Fibroblast of the aortic adventitia (primary cell): ENCODE results near the gene MAN1C1. TPM values are rescaled to one million over a fixed set of nuclear protein-coding genes. Genes with fewer than 3 reads are reported as not detected.

ENCODE experiments used
- DNase-seq: peaks from one replicate; pipeline ENCODE4 v3.0.0-alpha.2; 2010; ENCODE audit warnings: low read depth
- H3K4me3 ChIP-seq: 2 replicates; pipeline ENCODE4 v1.5.1; 2011; ENCODE audit warnings: low read depth, mild to moderate bottlenecking, control low read depth, low read length, moderate library complexity
- total RNA-seq: library from RNA; depleted of rRNA; stranded (reverse); fragments of >200 nt; gene quantifications from 2 replicates; pipeline ENCODE4 v1.2.3, GENCODE V29; 2012; ENCODE audit warnings: low replicate concordance
- TF ChIP-seq, protein P1 (sequence below): IDR thresholded peaks from 2 replicates; pipeline ENCODE4 v1.5.1; 2011; ENCODE audit warnings: mild to moderate bottlenecking, low read length, control low read depth, inconsistent platforms; ENCODE audit not compliant: insufficient read depth

Gene MAN1C1
- total RNA-seq, 1 donor = 6.6 TPM

DNA sequence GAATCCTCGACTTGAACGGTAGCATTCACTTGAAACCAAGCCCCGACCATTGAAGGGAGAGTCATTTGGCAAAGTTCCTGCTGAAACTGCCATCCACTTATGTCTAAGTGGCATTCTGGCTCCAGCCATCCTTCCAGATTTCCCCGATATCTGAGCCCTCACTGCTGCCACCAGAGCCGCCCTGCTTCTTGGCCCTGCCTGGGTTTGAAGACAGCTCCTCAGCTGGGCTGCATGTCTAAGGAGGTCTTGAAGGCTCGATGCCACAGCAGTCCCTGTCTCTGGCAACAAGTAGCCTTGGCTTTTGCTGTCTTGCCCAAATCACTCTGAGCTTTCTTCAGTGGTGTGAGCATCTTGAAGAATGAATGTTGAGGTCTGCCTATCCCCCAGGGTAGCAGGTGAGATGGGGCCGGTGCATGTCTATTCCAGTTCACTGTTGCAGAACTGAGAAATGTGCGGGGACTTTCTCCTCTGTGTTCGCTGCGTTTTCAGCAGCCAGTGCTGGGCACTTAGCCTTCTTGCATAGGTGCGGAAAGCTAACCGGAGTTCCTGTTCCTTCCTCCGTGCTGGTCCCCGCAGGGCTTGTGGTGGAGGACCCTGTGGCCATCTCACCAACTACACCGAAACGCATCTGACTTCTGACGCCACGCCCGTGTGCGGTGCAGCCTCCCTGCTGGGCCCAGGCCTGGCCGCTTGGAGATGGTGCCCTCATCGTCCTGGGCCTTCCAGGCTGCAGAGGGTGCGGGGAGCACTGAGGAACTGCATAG is 29.2 kb downstream of the MAN1C1 start:
- H3K4me3 ChIP-seq = no peak overlapping the region
- TF ChIP-seq, protein P1, sequence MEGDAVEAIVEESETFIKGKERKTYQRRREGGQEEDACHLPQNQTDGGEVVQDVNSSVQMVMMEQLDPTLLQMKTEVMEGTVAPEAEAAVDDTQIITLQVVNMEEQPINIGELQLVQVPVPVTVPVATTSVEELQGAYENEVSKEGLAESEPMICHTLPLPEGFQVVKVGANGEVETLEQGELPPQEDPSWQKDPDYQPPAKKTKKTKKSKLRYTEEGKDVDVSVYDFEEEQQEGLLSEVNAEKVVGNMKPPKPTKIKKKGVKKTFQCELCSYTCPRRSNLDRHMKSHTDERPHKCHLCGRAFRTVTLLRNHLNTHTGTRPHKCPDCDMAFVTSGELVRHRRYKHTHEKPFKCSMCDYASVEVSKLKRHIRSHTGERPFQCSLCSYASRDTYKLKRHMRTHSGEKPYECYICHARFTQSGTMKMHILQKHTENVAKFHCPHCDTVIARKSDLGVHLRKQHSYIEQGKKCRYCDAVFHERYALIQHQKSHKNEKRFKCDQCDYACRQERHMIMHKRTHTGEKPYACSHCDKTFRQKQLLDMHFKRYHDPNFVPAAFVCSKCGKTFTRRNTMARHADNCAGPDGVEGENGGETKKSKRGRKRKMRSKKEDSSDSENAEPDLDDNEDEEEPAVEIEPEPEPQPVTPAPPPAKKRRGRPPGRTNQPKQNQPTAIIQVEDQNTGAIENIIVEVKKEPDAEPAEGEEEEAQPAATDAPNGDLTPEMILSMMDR = no peak
- no peak for DNase-seq

DNA sequence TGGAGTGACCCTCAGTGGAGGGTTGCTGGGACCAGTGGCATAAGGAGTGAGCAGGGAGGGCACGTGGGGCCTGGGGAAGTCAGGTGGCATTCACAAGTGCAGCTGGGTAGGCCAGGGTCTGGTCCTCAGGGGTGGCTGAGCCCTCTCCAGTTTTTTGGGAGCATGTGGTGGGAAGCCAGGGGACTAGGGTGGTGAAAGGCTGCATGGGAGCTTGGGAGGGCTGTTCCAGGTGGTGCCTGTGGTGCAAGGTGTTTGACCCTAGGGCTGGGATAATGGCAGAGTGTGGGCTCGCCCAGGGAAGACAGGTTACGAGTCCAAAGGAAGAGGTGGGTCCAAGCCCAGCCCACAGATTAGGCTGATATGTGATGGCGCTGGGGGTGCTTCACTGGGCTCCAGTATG is 30.5 kb downstream of the MAN1C1 start:
- no peak for DNase-seq
- TF ChIP-seq, protein P1 = no peak
- H3K4me3 ChIP-seq = no peak overlapping the region

DNA sequence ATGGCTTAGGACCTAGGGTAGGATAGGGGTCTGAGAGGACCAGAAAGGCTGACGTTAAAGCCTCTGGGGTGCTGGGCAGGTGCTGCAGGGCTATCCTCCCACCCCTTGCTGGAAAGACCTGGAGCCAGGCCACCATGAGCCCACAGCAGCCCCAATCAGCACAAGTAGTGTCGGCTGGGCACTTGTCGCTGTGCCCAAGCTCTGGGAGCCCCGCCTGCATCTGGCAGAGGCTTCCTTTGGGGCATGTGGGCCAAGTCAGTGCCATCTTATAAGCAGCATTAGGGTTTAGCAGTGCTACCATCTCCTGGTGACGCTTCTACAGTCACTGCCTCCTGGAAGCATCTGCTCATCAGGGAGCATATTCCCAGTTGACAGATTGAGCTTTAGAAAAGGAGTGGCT is 31.3 kb downstream of the MAN1C1 start:
- TF ChIP-seq, protein P1 = no peak
- DNase-seq = no peak
- no peak overlapping the region for H3K4me3 ChIP-seq

DNA sequence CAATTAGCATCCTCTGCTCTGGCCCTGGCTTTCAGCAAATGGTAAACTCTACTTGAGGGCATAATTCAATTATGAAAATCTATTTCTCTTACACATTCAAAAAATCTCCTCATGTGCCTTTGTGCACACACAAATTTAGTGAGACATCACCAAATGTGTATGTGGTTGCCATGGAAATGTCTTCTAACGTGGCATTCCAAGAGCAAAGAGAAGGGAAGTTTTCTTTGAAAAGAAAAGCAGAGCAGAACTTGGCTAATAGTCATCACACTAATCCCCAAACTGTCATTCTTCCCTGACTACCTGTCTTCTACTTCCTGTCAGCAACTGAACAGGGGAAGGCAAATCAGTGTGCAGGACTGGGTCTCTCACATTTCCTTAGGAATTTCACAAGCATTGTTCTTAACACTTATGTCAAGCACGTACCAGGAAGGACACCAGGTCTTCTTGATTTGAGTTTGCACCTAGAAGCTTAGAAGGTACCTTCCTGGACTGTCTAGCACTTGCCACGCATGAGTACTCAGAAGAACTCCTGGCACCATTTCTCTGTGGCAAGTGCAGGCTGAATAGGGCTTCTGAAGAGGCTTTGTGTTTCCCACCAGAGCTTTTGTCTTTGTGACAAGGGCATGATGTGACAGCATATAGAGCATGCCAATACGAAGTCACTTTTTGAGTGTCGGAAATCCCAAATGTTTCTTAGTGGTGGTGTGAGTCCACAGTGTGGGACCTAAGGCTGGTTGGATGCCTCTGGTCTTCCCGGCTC is 32.3 kb downstream of the MAN1C1 start:
- TF ChIP-seq, protein P1 = no peak

DNA sequence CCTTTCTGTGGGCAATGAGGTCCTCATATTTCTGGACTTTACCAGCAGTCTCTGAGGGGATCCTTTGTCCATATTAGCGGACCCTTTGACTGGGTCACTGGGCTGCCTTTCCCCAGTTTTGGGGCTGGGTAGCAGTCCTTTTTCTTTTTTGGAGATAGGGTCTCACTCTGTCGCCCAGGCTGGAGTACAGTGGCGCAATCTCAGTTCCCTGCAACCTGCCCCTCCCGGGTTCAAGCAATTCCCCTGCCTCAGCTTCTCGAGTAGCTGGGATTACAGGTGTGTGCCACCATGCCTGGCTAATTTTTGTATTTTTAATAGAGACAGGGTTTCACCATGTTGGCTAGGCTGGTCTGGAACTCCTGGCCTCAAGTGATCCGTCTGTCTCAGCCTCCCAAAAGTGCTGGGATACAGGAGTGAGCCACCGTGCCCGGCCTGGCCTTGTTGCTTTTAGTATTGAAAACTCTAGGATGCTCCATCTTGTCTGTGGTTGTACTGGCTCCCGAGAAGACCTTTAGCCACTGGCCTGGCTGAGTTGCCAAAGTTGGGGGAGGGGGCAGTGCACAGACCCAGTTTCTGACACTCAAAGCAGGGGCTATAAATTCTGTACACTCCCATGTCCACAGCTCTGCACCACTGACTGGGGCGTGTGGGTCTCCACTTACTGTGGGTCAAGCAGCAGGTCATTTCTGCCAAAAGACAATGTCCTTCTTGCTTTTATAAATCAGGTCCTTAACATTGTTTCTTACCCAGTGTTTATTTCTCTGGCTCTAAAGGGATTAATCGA is 33.1 kb downstream of the MAN1C1 start:
- H3K4me3 ChIP-seq = no peak overlapping the region
- no peak for DNase-seq
- TF ChIP-seq, protein P1 = no peak

More for the DNA sequence above, 32.3 kb downstream of the MAN1C1 start:
- no peak for DNase-seq
- no peak overlapping the region for H3K4me3 ChIP-seq

DNA sequence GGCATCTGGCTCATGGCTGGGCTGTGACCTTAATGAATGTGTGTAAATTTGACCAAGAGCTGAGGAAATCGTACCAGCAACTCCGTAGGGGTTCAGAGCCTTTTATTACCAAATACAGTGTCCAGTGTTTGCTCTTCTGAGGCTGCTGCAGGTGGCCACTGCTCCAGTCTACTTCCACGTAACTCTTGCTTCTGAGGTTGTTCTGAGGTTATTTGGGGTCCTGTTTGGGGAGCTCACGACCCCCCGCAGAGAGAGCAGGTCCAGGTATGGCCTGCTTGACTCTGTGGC is 33.6 kb downstream of the MAN1C1 start:
- DNase-seq = no peak
- TF ChIP-seq, protein P1 = no peak

More for the DNA sequence above, 33.6 kb downstream of the MAN1C1 start:
- no peak overlapping the region for H3K4me3 ChIP-seq
